AG09309 (cell line): Measurements from ENCODE around the gene CD247.

Experiments used
- DNase-seq: peaks from one replicate; pipeline ENCODE4 v3.0.0-alpha.2; 2010; ENCODE audit warnings: low read depth
- H3K4me3 ChIP-seq: 2 replicates; pipeline ENCODE4 v1.5.1; 2011; ENCODE audit warnings: mild to moderate bottlenecking, low read depth, low read length, moderate library complexity; ENCODE audit not compliant: control insufficient read depth
- TF ChIP-seq, protein P1 (sequence below): IDR thresholded peaks from 2 replicates; pipeline ENCODE4 v1.5.1; 2011; ENCODE audit warnings: mild to moderate bottlenecking, low read depth, low read length, inconsistent platforms; ENCODE audit not compliant: insufficient read depth, control insufficient read depth; ENCODE audit errors: missing control alignments

Gene CD247

DNA sequence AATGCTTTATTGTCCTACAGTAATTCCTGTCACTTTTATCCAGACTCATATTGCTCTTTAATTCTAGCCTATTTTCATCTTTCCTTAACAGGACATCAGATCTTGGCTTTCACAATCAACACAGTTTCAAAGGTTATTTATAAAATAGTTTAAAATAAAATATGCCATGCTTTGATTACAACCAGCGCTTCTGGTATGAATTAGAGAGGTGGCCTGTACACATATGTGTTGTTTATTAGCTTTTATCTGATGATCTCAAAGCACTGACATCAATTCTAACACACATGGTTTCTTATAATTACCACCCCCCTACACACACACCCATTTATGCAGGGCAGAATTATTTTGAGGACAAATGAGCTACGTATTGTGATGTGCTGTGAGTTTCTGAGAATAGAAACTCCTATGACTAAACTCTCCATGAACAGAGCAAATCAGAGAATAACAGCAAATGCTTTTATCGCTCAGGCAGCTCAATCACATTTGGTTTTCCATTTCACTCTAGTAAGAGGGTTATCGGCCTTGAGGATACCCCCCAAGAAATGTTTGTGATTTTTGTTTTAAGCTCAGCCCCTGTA lies 18.0 kb downstream of the CD247 start:
- no peak overlapping the region for H3K4me3 ChIP-seq
- DNase-seq, result no peak
- TF ChIP-seq, protein P1, sequence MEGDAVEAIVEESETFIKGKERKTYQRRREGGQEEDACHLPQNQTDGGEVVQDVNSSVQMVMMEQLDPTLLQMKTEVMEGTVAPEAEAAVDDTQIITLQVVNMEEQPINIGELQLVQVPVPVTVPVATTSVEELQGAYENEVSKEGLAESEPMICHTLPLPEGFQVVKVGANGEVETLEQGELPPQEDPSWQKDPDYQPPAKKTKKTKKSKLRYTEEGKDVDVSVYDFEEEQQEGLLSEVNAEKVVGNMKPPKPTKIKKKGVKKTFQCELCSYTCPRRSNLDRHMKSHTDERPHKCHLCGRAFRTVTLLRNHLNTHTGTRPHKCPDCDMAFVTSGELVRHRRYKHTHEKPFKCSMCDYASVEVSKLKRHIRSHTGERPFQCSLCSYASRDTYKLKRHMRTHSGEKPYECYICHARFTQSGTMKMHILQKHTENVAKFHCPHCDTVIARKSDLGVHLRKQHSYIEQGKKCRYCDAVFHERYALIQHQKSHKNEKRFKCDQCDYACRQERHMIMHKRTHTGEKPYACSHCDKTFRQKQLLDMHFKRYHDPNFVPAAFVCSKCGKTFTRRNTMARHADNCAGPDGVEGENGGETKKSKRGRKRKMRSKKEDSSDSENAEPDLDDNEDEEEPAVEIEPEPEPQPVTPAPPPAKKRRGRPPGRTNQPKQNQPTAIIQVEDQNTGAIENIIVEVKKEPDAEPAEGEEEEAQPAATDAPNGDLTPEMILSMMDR, result no peak

GRCh38 chr1:167499664-167500101 lies 18.6 kb downstream of the CD247 start:
- H3K4me3 ChIP-seq, result no peak overlapping the region
- TF ChIP-seq, protein P1, result no peak
- DNase-seq, result no peak

- TF ChIP-seq, protein P1, result no peak
- no peak overlapping the region for H3K4me3 ChIP-seq
- no peak for DNase-seq
These were observed 19.2 kb downstream of the CD247 start for GRCh38 chr1:167499106-167499505.

DNA sequence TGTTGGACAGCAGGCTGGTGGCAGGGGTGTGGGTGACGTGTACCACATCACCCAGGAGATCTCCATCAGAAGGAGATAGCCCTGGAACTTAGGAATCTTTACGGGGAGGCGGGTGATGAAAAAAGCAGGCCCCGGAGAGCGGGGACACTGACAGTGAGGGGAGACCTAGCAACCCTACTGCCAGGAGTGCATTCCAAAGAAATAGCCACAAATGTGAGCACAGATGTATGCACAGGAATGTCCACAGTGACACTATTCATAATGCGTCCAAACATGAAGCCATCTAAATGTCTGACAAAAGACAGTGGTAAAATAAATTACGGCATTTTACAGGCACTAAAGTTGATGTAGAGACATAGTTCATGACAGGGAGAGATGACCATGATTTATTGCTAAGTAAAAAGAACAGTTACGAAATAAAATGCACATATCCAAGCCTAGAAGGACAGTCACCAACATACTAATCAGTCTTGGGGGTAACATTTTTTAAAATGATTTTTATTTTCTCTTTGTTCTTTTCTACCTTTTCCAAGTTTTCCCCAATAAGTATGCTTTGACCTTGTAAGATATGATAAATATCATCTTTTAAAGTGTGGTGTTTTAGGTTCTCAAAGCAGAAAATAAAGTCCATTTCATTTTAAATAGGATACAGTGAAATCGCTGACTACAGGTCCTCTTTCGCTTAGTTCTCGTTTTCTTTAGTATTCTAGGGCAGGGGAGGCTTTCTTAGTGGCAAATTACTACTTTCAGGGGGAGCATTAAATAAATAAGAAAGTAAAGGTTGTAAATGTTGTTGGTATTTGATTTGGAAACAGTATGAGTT lies 21.3 kb downstream of the CD247 start:
- DNase-seq, result no peak
- no peak overlapping the region for H3K4me3 ChIP-seq
- TF ChIP-seq, protein P1, result no peak

DNA sequence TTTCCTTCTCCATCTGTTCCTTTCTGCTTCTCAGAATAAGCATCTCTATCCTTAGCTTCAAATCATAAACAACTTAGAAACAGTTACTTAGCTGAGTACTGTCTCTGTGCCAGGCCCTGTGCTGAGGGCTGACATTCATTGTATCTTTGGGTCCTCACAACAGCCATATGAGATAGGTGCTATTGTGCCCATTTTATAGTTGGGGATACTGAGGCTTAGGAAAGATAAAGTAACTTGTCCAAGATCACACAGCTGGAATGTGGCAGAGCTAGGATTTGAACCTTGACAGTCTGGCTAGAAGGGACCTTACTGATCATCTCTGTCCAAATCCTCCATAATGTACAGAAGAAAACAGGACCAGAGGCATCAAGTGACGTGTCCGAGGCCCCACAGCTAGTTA lies 25.0 kb downstream of the CD247 start:
- no peak for DNase-seq
- no peak overlapping the region for H3K4me3 ChIP-seq
- TF ChIP-seq, protein P1, result no peak

- no peak overlapping the region for H3K4me3 ChIP-seq
- TF ChIP-seq, protein P1, result no peak
- DNase-seq, result no peak
These were observed 25.8 kb downstream of the CD247 start for GRCh38 chr1:167492481-167492910.
